D721Med (cell line): ENCODE results near the gene DAGLB.

Experiments used
- DNase-seq: peaks from one replicate; pipeline ENCODE4 v3.0.0; 2011; ENCODE audit warnings: low spot score; ENCODE audit not compliant: insufficient read length
- FAIRE-seq: peaks from 2 replicates; lab custom pipeline; 2011; peaks lifted over from hg19 to GRCh38; lab: Jason Lieb, UNC
- TF ChIP-seq, protein P1 (sequence below): IDR thresholded peaks from 2 replicates; pipeline ENCODE4 v1.5.1; 2012; ENCODE audit warnings: mild to moderate bottlenecking, control low read depth; ENCODE audit not compliant: insufficient read depth; ENCODE audit errors: missing control alignments

DAGLB gene

DNA sequence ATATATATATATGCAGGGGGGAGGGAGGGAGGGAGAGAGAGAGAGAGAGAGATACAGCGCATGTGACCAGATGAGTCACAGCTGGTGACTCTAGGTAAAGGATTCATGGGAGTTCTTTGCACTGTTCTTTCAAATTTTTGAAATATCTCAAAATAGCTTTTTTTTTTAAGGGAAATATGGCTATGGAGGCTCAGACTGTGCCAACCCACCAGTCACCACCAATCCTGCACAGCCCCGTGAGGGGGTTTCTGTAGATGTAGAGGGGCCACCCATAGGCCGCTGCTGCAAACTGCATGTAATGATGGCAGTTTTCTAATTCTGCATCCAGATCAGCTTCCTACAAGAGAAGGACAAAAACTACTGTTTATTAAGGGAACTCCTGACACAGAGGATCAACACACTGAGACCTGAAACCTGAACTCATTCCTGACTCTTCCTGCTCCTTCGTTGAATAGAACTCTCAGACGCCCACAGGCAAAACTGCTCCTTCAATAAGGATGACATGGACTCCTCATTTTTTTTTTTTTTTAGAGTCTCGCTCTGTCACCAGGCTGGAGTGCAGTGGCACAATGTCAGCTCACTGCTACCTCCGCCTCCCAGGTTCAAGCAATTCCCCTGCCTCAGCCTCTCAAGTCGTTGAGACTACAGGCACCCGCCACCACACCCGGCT lies 17.3 kb downstream of the DAGLB start:
- TF ChIP-seq, protein P1, sequence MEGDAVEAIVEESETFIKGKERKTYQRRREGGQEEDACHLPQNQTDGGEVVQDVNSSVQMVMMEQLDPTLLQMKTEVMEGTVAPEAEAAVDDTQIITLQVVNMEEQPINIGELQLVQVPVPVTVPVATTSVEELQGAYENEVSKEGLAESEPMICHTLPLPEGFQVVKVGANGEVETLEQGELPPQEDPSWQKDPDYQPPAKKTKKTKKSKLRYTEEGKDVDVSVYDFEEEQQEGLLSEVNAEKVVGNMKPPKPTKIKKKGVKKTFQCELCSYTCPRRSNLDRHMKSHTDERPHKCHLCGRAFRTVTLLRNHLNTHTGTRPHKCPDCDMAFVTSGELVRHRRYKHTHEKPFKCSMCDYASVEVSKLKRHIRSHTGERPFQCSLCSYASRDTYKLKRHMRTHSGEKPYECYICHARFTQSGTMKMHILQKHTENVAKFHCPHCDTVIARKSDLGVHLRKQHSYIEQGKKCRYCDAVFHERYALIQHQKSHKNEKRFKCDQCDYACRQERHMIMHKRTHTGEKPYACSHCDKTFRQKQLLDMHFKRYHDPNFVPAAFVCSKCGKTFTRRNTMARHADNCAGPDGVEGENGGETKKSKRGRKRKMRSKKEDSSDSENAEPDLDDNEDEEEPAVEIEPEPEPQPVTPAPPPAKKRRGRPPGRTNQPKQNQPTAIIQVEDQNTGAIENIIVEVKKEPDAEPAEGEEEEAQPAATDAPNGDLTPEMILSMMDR = no peak
- no peak for DNase-seq
- FAIRE-seq = no peak

DNA sequence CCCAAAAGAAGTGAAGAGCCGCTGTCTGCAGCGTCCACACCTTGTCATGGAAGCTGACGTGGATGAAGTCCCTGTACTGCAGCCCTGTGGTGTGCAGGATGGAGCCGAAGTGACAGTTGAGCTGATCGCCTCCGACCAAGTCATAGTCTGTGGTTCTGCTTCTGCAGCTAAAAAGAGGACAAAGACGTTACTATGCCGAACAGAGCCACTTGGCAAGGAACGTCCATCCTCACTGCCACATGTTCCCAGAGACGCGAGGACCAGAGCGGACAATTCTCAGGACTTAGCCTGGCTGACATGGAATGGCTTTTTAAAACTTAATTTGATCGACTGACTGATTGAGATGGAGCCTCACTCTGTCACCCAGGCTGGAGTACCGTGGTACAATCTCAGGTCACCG lies 21.8 kb downstream of the DAGLB start:
- TF ChIP-seq, protein P1 = no peak
- no peak for DNase-seq
- FAIRE-seq = no peak

DNA sequence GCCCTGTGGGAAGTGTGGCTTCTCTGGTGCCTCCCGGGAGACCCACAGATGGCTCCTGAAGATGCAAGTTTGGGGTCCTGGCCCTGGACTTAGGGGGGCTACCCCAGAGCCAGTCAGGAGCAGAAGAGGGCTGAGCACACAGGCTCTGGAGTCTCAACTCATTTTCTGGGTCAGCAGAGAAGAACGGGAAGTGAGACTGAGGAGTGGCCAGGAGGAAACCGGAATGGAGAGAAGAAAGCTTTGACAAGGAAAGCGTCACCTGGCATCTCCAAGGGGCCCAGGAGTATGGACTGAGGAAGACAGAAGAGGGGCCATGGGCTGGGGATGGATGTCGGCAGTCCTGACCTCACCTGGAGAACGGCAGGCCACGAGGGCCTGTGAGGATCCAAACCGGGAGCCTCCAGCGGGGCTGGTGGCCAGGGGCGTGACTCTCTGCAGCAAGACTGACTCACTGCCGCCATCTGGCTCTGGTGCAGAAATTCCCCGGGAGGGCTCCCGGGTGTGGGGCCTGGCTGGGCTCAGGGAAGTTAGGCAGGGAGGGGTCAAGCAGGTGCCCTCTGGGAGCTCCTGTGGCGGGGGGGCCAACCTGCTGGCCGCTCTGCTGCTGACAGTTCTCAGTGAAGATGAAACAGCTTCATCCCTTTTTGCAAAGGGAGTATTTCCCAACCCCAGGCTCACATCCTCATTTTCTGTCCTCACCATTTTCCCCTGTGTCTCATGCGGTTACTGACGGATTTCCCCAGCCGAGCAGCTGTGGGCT lies 23.6 kb downstream of the DAGLB start:
- DNase-seq (no peak), FAIRE-seq (no peak)
- TF ChIP-seq, protein P1 = no peak

DNA sequence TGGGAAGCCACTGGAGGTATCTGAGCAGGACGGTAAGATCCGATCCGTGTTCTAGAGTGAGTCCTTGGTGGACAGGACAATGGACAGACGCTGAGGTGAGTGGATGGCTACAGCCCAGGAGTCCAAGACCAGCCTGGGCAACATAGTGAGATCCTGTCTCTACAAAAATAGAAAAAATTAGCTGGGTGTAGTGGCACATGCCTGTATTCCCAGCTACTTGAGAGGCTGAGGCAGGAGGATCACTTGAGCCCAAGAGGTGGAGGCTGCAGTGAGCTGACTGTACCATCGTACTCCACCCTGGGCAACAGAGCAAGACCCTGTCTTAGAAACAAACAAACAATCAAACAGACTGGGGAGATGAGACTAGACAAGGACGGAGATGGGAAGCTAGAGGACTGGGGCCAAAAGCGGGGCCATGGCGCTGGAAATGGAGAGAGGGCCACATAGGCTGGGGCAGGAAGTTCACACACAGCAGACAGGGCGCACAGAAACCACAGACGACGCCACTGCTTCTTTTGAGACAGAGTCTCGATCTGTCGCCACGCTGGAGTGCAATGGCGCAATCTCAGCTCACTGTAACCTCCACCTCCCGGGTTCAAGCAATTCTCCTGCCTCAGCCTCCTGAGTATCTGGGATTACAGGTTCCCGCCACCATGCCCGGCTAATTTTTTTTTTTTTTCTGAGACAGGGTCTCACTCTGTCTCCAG lies 24.7 kb downstream of the DAGLB start:
- FAIRE-seq (no peak), DNase-seq (no peak)
- TF ChIP-seq, protein P1 = no peak

DNA sequence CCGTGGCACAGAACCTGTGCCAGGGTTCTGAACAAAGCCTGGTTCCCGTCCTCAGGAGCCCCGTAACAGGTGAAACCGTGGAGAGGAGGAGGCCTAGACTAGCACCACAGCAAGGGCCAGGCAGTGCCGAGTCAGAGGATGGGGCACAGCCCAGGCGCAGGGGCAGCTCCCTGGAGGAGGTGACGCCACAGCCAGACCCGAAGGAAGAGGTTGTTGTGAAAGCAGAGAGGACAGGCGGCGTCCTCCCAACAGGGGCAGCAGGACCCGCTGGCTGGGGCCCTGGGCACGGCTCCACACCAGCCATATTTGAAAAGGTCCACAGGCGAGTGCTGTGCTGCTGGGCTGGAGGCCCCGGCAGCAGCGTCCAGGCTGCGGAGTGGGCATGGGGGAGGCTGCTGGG lies 25.7 kb downstream of the DAGLB start:
- DNase-seq (no peak), FAIRE-seq (no peak)
- TF ChIP-seq, protein P1 = no peak

DNA sequence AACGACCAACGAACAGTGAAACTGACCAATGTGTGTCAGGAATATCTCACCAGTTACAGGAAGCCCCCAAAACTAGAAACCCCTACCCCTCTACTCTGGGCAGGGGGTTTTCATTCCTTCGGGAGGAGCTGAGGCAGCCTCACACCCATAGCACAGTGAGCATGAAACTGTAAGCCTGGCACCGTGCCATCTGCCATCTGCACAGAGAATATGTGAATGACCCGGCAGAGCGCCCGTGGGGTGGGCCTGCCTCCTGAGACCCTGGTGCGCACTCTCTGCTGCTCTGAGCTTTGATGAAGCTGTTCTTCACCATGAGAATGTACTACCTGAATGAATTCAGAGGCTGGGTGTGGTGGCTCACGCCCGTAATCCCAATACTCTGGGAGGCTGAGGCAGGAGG lies 27.1 kb downstream of the DAGLB start:
- TF ChIP-seq, protein P1 = no peak
- no peak for FAIRE-seq
- no peak for DNase-seq
